Heart right ventricle (tissue), 16 donors: Measurements from ENCODE around the gene USP44. TPM values are rescaled to one million over a fixed set of nuclear protein-coding genes. Genes with fewer than 3 reads are reported as not detected.

Source experiments
- ATAC-seq, 8 donors: fragments of 200-7000 bp; cut with Tn5 transposase; one replicate each; pipeline ENCODE4 v1.9.1; 2020; ENCODE audit warnings: mild to moderate bottlenecking in 8 of 8, moderate library complexity in 8 of 8, moderate number of reproducible peaks in 1 of 8
- DNase-seq, 2 donors: peaks; one replicate each; pipeline ENCODE4 v3.0.0-alpha.2; 2020
- H3K27ac ChIP-seq, 10 donors: fragments of 200-600 bp; sonication (generic) in 2 of 10; one replicate each; pipeline versions ENCODE4 v1.5.0 to v1.8.0; 2020 to 2022; ENCODE audit warnings: mild to moderate bottlenecking in 3 of 10
- H3K27me3 ChIP-seq, 7 donors: fragments of 200-600 bp; one replicate each; pipeline ENCODE4 v1.8.0; 2021 to 2022; ENCODE audit warnings: mild to moderate bottlenecking in 2 of 7
- H3K36me3 ChIP-seq, 9 donors: fragments of 200-600 bp; sonication (generic) in 1 of 9; one replicate each; pipeline versions ENCODE4 v1.5.0 to v1.8.0; 2020 to 2022; ENCODE audit warnings: mild to moderate bottlenecking in 2 of 9
- H3K4me1 ChIP-seq, 9 donors: fragments of 200-600 bp; sonication (generic) in 1 of 9; one replicate each; pipeline versions ENCODE4 v1.5.0 to v1.8.0; 2020 to 2022; ENCODE audit warnings: mild to moderate bottlenecking in 4 of 9
- H3K4me3 ChIP-seq, 10 donors: fragments of 200-600 bp; sonication (generic) in 2 of 10; one replicate each; pipeline versions ENCODE4 v1.5.0 to v1.8.0; 2020 to 2022; ENCODE audit warnings: mild to moderate bottlenecking in 7 of 10, moderate library complexity in 2 of 10
- H3K9me3 ChIP-seq, 11 donors: fragments of 200-600 bp in 10 of 11; sonication (generic) in 2 of 11; one replicate each; pipeline versions ENCODE4 v1.5.0 to v1.8.0; 2013 to 2022; ENCODE audit warnings: mild to moderate bottlenecking in 2 of 11, control low read depth in 1 of 11, moderate library complexity in 1 of 11
- CTCF ChIP-seq, 9 donors: fragments of 200-600 bp; sonication (generic) in 2 of 9; IDR thresholded peaks; one replicate each; pipeline versions ENCODE4 v1.5.0 to v1.8.0; 2021 to 2022; ENCODE audit warnings: antibody characterized with exemption in 9 of 9, mild to moderate bottlenecking in 5 of 9, moderate library complexity in 1 of 9
- WGBS, 2 donors: extraction: QIAGEN DNeasy Blood & Tissue Kit; methylation state at CpG; one replicate each; pipeline ENCODE4 v1.1.7; 2013; ENCODE audit warnings: inconsistent platforms in 1 of 2; 5-methylcytosine and 5-hydroxymethylcytosine counted together
- intact Hi-C, 10 donors: fragments of 100-400 bp; cut with DNase I; formaldehyde crosslinking; loops; one replicate each; pipeline versions ENCODE4 v1.11.1 to v1.14.2; 2022
- polyA plus RNA-seq, 2 donors: library from polyadenylated mRNA; stranded (reverse); fragments of 200-250 nt; gene quantifications; one replicate each; pipeline ENCODE4 v1.2.3, GENCODE V29; 2013
- total RNA-seq, 10 donors: library from RNA; stranded (reverse); fragmentation: NEBNext Ultra II Directional in 3 of 10; extraction: Animal tissue kit (Norgen Biotek cat#: 25700) in 3 of 10; gene quantifications; one replicate each; pipeline versions ENCODE4 v1.2.1 to v1.2.4, GENCODE V29; 2021 to 2023
- donor health status: Arrhythmogenic right ventricular cardiomyopathy.
- donor health status: ischemic (EF 13 %, LVEDD 7.1; RV severe dilation, severe dysfunction).
- donor health status: healthy with polysubstance abuse.
- donor health status: DM: no; HTN: yes; CAD: no.
- donor health status: DM: no; HTN: no; CAD: no.
- donor health status: ischemic (EF 25% LVEDD 6.9; RV normal size, moderate dysfunction).
- donor health status: ischemic (EF 25% LVEDD 5.7; RV mildly dilated, moderate dysfunction).
- donor health status: healthy.
- donor health status: DM: yes; HTN: yes; CAD: no.
- donor health status: Ischemic cardiomyopathy.
- donor health status: ischemic (EF 35%, LVEDD 5.7; RV mildly dilated, moderate dysfunction).
- donor health status: nonischemic (EF 11% LVEDD 7.7; RV severe dilation, severe dysfunction).
- donor health status: DM: yes; HTN: yes; CAD: no.
- donor health status: PGD.
- donor health status: ischemic (EF 29% LVEDD 5.4; RV normal size, mild dysfunction).
- donor health status: nonischemic (EF 23%, LVEDD 6.1; RV moderate dilation, normal function).

The USP44 gene
- total and polyA plus RNA-seq, 12 donors: 0.06 to 0.89 (median 0.31) TPM; not detected in 1

- no peaks in the 10 kb centered on the region for H3K9me3 ChIP-seq
- DNase-seq: peak; percentile 44 to 86
- 17 to 21% methylated on average over 7 of the region's 7 CpGs for WGBS, 2 donors
- no peak overlapping the region for H3K4me3 ChIP-seq
- H3K4me1 ChIP-seq: peaks cover 2 to 23% (median 14%) of the 10 kb centered on the region in 9 donors
- no peaks in the 10 kb centered on the region for H3K27me3 ChIP-seq
- H3K27ac ChIP-seq: peak overlapping the region in 7 of 10 donors; percentile 2 to 68 (median 65)
- intact Hi-C loops: loop anchor here in 1 of 10 donors (10.0 kb wide), 1 partner anchor 111 kb away; no protein-coding TSS in a partner anchor
- peak; percentile 91 to 98 (median 96) for ATAC-seq
- TF ChIP-seq CTCF (IDR thresholded peaks at IDR 0.05): no peak
- no peaks in the 10 kb centered on the region for H3K36me3 ChIP-seq
Observed at GRCh38 chr12:95593266-95593871, 42.1 kb upstream of the USP44 start.

GRCh38 chr12:95591731-95592130 lies 40.5 kb upstream of the USP44 start:
- H3K9me3 ChIP-seq: no peaks in the 10 kb centered on the region

GRCh38 chr12:95590775-95591174 lies 39.5 kb upstream of the USP44 start:
- Histone ChIP-seq H3K27me3 (no peaks in the 10 kb centered on the region), H3K9me3 (no peaks in the 10 kb centered on the region), H3K4me3 (no peak overlapping the region), H3K36me3 (no peaks in the 10 kb centered on the region), H3K4me1 (peaks cover 2 to 23% (median 14%) of the 10 kb centered on the region in 9 donors), H3K27ac (no peak overlapping the region)
- ATAC-seq: no peak
- WGBS, 2 donors: 93 to 94% methylated on average over 2 of the region's 2 CpGs
- intact Hi-C loops: loop anchor here in 1 of 10 donors (10.0 kb wide), 1 partner anchor 114 kb away; no protein-coding TSS in a partner anchor
- DNase-seq: no peak
- TF ChIP-seq CTCF (IDR thresholded peaks at IDR 0.05): no peak

More at GRCh38 chr12:95591731-95592130, 40.5 kb upstream of the USP44 start:
- ATAC-seq (no peak), DNase-seq (no peak)
- intact Hi-C loops: loop anchor here in 1 of 10 donors (10.0 kb wide), 1 partner anchor 113 kb away; no protein-coding TSS in a partner anchor
- H3K27me3 ChIP-seq: no peaks in the 10 kb centered on the region
- no peak overlapping the region for H3K27ac ChIP-seq
- H3K4me1 ChIP-seq: peaks cover 2 to 23% (median 14%) of the 10 kb centered on the region in 9 donors
- 57 to 68% methylated on average over 2 of the region's 2 CpGs for WGBS, 2 donors
- no peak overlapping the region for H3K4me3 ChIP-seq
- H3K36me3 ChIP-seq: no peaks in the 10 kb centered on the region
- no peak for TF ChIP-seq CTCF (IDR thresholded peaks at IDR 0.05)

- H3K36me3 ChIP-seq: no peaks in the 10 kb centered on the region
- H3K4me1 ChIP-seq: peaks cover 0 to 5% (median 0%) of the 10 kb centered on the region in 9 donors
- no peak overlapping the region for H3K4me3 ChIP-seq
- TF ChIP-seq CTCF (IDR thresholded peaks at IDR 0.05): no peak
- no peaks in the 10 kb centered on the region for H3K27me3 ChIP-seq
- no peak overlapping the region for H3K27ac ChIP-seq
- no peak for DNase-seq
- intact Hi-C loops: loop anchor here in 9 of 10 donors (2.0 to 10.0 kb wide), 7 partner anchors 228 to 418 kb away; partner anchors contain the start of gene HAL (in 3 of the 9)
- WGBS, 2 donors: 74 to 77% methylated on average over 2 of the region's 2 CpGs
- ATAC-seq: peak in 1 of 8 donors; percentile 27
- H3K9me3 ChIP-seq: no peaks in the 10 kb centered on the region
Observed at GRCh38 chr12:95583933-95584332, 32.7 kb upstream of the USP44 start.
